ENCODE results near the gene FMN2.
"Not testable (repeated sequence)": the region's sequence is repeated elsewhere in the genome, so short reads cannot be mapped to it uniquely, and the experiment has no call there.

Gene FMN2

GRCh38 chr1:240404286-240404685 lies 312.6 kb downstream of the FMN2 start:
- no peak for DNase-seq (ENCODE audit: low read depth)
- H3K4me3 ChIP-seq (ENCODE audit: low read depth, low read length): no peak overlapping the region
- TF ChIP-seq CTCF (conservative IDR thresholded peaks at IDR 0.05; ENCODE audit: low read depth, low read length): no peak

GRCh38 chr1:240405751-240406150 lies 314.1 kb downstream of the FMN2 start:
- H3K4me3 ChIP-seq (ENCODE audit: low read depth, low read length): peak overlapping the region; percentile 9
- no peak for TF ChIP-seq CTCF (conservative IDR thresholded peaks at IDR 0.05; ENCODE audit: low read depth, low read length)
- no peak for DNase-seq (ENCODE audit: low read depth)

- H3K4me3 ChIP-seq (ENCODE audit: low read depth, low read length): no peak overlapping the region
- no peak for DNase-seq (ENCODE audit: low read depth)
- TF ChIP-seq CTCF (conservative IDR thresholded peaks at IDR 0.05; ENCODE audit: low read depth, low read length): no peak
Measured at GRCh38 chr1:240407407-240407806, 315.7 kb downstream of the FMN2 start.

- TF ChIP-seq CTCF (conservative IDR thresholded peaks at IDR 0.05; ENCODE audit: low read depth, low read length): no peak
- DNase-seq (ENCODE audit: low read depth): no peak
- no peak overlapping the region for H3K4me3 ChIP-seq (ENCODE audit: low read depth, low read length)
Measured at GRCh38 chr1:240409615-240410014, 317.9 kb downstream of the FMN2 start.

GRCh38 chr1:240413732-240414131 lies 322.0 kb downstream of the FMN2 start:
- peak; percentile 34 for DNase-seq (ENCODE audit: low read depth)
- no peak for TF ChIP-seq CTCF (conservative IDR thresholded peaks at IDR 0.05; ENCODE audit: low read depth, low read length)
- no peak overlapping the region for H3K4me3 ChIP-seq (ENCODE audit: low read depth, low read length)

- no peak overlapping the region for H3K4me3 ChIP-seq (ENCODE audit: low read depth, low read length)
- DNase-seq (ENCODE audit: low read depth): peak; percentile 69
- no peak for TF ChIP-seq CTCF (conservative IDR thresholded peaks at IDR 0.05; ENCODE audit: low read depth, low read length)
Measured at GRCh38 chr1:240414237-240414636, 322.6 kb downstream of the FMN2 start.

- not testable (repeated sequence) for H3K4me3 ChIP-seq (ENCODE audit: low read depth, low read length); DNase-seq (ENCODE audit: low read depth)
Measured at GRCh38 chr1:240415011-240415410, 323.3 kb downstream of the FMN2 start.

- TF ChIP-seq CTCF (conservative IDR thresholded peaks at IDR 0.05; ENCODE audit: low read depth, low read length): no peak
- no peak overlapping the region for H3K4me3 ChIP-seq (ENCODE audit: low read depth, low read length)
- no peak for DNase-seq (ENCODE audit: low read depth)
Measured at GRCh38 chr1:240415532-240415931, 323.8 kb downstream of the FMN2 start.

All from choroid plexus epithelial cell (primary cell).